GM19099 (cell line): ENCODE measurements around the gene SULT4A1.

Experiments
- POLR2A ChIP-seq: IDR thresholded peaks from 3 replicates; pipeline ENCODE4 v1.6.1; 2011; ENCODE audit warnings: low read depth; ENCODE audit not compliant: insufficient read length; ENCODE audit errors: extremely low read depth

The SULT4A1 gene

DNA sequence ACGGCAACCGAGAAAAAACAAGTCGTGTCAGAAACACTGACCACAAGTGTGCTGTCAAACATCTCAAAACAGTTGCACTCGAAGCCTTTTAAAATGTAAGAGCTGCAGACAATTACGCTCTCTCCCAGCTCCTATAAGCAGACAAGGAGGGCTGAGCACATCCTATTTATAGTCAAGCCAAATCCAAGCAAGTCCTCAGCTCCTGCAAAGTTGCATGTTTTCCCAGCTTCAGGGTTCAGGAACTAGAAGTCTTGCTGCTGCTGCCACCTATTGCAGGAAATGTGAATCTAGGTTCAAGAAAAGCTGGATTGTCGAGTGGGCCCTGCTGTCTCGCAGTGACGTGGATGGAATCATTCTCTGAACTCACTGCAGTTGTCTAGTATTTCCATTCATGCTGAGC is 65.7 kb downstream of the SULT4A1 start:
- no peak for TF ChIP-seq POLR2A

DNA sequence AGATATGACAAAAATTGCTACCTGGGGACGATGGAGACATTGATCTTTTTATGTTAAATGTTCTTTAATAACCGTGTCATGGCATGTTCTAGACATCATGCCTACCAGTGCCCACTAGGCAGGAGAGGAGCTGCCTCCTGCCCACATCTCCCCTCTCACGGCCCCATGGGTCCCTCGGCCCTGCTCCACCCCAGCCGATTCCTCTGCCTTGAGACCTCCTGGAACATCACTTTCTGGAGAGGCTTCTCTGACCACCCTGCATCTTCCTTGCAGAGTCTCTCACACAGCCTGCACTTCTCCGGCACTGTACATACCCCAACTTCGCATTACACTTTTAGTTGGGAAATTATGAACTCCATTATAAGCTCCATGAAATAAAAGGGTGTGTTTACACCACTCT is 67.0 kb downstream of the SULT4A1 start:
- no peak for TF ChIP-seq POLR2A

DNA sequence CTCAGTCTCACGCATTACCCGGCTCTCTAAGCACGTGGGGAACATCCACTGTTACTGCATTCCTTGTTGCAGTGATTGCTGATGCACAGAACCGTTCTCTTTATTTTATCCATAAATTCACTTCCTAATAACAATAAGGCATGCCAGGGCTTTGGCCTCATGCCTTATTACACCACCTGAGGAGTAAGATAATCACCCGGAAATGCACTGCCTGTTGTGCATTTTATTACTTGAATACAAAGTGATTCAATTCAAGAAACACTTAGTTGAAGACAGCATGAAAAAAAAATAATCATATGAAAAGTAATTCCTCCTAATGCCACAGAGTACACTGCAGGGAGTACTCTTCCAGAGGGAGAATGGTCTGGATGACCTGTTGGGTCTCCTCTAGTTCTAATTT is 69.4 kb downstream of the SULT4A1 start:
- TF ChIP-seq POLR2A: no peak

GRCh38 chr22:43789452-43789851 is 72.9 kb downstream of the SULT4A1 start:
- TF ChIP-seq POLR2A: no peak

- no peak for TF ChIP-seq POLR2A
These were observed 78.5 kb downstream of the SULT4A1 start for GRCh38 chr22:43783777-43784176.

- no peak for TF ChIP-seq POLR2A
These were observed 79.9 kb downstream of the SULT4A1 start for GRCh38 chr22:43782448-43782847.

DNA sequence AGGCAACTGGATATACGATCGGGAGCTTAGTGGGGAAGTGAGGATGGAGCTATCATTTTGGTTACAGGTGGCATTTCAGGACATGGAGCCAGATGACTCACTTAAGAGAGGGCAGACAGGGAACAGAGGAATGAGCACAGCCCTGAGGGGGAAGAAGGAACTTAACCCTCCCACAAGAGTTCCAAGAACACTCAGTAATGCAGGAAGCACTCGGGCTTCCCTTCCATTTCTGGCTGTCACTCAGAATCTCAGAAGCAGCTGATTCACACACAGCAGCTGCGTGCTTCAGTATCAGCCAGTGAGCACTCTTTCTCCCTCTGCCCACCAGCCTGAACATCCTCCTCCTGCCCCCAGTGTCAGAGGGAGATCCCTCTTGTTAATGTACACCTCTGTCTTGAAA is 85.0 kb downstream of the SULT4A1 start:
- TF ChIP-seq POLR2A: no peak

DNA sequence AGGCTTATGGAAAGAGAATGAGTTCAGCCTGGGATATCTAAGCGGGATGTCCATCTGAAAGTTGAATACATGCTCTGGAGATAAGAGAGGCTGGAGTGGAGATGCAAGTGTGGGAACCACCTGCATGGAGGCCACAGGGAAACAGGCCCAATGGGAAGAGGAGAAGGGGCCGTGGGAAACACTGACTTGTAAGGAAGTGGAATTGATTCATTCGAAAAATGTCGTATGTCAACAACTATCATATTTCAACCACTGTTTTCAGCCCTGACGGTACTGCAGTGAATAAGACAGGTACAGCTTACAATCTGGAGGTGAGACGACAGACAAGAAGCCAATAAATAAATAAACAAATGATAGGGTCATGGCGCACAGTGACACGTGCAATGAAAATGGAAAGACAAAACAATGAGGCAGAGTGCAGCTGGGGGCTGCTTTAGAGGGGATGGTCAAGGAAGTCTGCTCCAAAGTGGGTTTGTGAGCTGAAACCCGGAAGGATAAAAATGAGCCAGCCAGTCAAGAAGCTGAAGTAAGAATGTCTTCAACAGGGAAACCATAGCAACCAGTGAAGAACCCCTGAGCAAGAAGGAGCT is 86.1 kb downstream of the SULT4A1 start:
- TF ChIP-seq POLR2A: no peak
